GM12873 (cell line): ENCODE data around the gene DNPH1.

Experiments used
- TF ChIP-seq, protein P1 (sequence below): IDR thresholded peaks from 2 replicates; pipeline ENCODE4 v1.5.1; 2012; ENCODE audit warnings: low read depth, mild to moderate bottlenecking, moderate library complexity, low read length, control low read depth; ENCODE audit not compliant: insufficient read depth; ENCODE audit errors: missing control alignments

Gene DNPH1

DNA sequence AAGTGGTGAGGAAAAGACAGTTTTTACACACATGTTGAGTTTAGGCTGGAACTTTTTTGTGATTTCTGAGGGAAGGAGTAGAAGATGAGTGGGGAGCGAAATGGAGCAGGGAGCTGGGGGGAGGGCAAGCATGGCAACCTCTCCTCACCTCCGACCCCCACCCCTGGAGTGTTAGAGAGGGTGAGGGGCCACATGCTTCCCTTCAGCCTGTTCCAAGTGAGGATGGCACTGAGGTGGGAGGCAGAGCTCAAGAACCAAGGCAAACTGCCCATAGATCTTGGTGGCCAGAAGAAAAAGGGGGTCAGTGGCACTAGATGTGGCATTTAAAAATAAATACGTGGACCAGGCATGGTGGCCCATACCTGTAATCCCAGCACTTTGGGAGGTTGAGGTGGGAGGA, 18.8 kb upstream of the DNPH1 start:
- TF ChIP-seq, protein P1, sequence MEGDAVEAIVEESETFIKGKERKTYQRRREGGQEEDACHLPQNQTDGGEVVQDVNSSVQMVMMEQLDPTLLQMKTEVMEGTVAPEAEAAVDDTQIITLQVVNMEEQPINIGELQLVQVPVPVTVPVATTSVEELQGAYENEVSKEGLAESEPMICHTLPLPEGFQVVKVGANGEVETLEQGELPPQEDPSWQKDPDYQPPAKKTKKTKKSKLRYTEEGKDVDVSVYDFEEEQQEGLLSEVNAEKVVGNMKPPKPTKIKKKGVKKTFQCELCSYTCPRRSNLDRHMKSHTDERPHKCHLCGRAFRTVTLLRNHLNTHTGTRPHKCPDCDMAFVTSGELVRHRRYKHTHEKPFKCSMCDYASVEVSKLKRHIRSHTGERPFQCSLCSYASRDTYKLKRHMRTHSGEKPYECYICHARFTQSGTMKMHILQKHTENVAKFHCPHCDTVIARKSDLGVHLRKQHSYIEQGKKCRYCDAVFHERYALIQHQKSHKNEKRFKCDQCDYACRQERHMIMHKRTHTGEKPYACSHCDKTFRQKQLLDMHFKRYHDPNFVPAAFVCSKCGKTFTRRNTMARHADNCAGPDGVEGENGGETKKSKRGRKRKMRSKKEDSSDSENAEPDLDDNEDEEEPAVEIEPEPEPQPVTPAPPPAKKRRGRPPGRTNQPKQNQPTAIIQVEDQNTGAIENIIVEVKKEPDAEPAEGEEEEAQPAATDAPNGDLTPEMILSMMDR: no peak

DNA sequence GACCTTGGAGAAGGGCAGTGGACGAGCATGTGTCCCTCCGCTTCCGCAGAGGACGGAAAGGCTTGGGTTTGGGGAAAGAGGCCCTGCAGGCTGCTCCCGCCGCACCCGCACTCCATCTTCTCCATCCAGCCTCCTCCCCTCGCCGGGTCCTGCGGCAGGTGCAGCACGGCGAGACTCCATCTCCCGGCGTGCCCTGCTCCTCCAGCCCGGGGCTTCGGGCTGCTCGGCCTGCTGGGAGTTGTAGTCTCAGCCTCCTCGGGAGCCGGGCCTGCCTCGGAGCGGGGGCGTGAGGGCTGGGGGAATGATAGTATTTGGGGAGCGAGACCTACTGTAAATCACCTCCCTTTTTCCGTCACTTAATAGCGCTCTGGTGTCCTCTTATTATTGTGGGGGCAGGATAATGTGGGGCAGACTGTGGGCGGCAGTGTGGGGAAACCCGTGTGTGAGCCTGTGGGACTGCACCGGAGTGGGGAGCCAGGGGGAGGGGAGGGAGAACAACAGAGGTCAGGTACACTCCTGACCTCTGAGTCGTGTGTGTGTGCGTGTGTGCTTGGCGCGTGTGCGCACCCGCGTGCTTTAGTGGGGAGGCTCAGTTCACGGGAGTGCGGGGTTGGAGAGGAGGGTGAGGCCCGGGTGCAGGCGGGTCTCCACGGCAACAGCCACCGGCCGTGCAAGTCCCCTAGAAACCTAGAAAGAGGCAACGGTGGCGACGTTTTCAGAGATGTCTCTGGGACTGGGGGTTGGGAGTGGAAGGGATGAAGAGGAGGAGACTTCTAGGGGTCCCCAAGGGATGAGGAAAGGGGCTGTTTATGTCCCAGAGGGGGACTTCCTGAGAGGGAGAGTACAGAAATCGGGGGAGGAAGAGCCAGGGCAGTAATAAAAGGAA, 18.1 kb upstream of the DNPH1 start:
- TF ChIP-seq, protein P1: peak; percentile 14

DNA sequence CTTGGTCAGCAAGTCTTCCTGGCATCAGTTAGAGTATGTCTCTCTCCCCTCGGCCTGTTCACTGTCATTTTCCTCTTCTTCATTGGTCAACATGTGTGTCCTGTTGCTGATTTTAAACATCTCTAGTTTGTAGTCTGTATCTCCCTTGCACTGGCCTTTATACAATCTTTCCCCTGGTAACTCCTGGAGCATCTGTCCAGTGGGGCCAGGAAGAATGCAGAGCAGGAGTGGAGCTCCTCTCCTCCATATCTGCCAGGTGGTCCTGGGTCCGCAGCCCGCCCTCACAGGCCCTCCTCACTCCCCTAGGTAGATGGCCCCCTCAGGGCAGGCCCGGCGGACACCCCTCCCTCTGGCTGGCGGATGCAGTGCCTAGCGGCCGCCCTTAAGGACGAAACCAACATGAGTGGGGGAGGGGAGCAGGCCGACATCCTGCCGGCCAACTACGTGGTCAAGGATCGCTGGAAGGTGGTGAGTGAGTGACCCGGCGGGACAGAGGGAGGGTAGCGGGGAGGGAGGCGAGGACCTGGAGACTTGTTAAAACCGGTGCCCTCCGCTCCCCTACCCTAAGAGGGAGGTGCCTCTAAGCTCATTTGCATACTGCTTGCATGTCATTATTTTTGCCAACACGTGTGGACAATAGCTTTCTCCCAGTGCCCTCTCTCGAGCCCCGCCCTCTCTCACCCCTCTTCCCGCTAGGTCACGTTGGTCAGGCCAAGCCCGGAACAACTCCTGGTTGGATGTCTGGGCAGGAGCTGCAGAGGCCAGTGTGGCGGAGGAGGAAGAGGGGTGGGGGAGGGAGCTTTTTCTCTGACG, 17.2 kb upstream of the DNPH1 start:
- TF ChIP-seq, protein P1: no peak

DNA sequence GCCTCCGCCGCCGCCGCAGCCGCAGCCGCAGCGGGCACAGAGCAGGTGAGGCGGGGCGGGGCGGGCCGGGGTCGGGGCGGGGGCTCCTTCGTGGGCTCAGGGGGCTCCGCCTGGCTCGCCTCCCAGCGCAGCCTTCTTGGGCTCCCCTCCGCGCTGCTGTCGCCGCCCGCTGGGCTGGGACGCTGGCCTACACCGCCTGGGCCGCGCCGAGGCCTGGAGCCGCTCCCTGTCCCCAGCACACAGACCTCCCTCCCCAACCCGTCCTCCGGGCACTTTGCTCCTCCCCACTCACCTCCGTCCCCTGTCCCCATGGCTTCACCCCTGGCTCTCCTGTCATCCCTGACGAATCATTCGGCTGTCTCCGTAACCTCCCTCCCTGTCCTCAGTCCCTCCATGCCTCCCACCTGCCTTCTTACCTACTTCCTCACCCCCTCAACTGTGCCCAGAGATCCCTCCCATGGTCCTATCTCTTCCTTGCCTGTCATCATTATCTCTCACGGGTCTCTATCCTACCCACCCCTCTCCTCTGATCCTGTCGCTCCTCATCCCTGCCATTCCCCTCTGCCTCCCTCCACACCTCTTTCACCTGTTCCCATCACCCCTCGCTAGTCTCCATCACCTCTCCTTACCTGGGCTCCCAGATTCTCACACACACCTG, 14.5 kb upstream of the DNPH1 start:
- TF ChIP-seq, protein P1: no peak

DNA sequence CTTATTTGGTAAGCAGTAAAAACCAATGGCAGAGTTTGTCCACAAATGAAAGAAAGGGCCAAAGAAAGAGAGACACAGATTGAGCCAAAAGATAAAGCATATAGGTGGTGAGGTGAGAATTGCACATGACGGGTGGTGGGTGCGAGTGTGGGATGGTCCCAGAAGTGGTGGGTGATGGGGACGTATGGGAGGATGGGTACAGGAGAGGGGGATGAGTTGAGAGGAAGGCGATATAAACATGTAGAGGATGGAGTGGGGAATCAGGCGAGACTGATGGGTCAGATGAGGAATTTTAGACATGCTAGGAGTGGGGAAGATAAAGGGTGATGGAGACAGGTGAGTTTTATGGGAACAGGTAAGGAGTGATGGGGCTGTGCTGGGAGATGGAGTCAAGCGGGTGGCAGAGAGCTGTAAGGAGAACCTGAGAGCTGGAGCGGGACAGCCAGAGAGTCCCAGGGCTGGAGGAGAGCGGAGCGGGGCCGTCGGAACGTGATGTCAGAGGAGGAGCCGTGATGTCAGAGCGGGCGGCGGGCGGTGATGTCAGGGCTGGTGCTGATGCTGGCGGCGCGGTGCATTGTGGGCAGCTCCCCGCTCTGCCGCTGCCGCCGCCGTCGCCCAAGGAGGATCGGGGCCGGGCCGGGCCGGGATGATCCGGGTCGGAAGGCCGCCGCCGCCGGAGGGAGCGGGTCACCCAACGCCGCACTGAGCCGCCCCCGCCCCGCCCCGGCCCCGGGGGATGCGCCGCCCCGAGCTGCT, 13.8 kb upstream of the DNPH1 start, which contains the start of gene TTBK1:
Gene TTBK1, plus strand, starts transcription at position 574 of the 756 bp plus-strand sequence. CDS start 3,180 bp downstream, outside the sequence.
- TF ChIP-seq, protein P1: no peak

DNA sequence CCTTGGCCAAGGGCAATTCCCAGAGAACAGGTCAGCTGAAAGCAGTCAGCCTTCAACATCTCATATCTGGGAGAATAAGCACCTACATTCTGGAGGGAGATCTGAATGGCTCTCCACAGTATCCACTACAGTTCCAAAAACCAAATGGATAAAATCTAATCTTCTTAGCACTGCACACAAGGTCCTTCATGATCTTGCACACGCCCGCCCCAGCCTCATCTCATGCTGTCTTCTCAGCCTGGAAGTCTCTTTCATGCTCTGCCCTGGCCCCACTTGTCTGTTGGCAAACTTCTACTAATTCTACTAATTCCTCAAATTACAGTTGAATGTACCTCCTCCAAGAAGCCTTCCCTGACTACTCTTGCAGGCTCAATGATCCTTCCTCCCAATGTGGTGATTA, 12.2 kb upstream of the DNPH1 start:
- TF ChIP-seq, protein P1: no peak

DNA sequence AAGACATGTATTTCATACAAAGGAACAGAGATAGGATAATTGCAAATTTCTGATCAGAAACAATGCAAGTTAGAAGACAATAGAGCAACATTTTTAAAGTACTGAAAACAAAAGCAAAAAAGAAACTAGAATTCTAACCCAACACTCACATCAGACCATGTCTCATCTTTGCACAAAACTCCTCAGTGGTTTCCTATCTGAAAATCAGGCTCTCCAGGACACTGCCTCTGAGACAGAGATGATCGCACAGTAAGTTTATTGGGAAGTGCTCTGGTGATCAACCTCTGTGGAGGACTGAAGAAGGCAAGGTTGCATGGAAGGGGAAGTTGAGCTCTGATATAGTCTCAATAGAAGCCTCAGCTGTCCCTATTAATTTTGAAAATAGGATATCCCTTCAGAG, 11.7 kb upstream of the DNPH1 start:
- TF ChIP-seq, protein P1: no peak
